ENCODE measurements around the gene PFN2.

- TF ChIP-seq CTCF (IDR thresholded peaks at IDR 0.05) (no peak), POLR2A (IDR thresholded peaks at IDR 0.05) (no peak)
These were observed 37.7 kb downstream of the PFN2 start for GRCh38 chr3:149933008-149933407.
